H1 (cell line): ENCODE results near the gene NAA10. TPM values are rescaled to one million over a fixed set of nuclear protein-coding genes. Genes with fewer than 3 reads are reported as not detected.

ENCODE experiments used
- JUN ChIP-seq: IDR thresholded peaks from 2 replicates; pipeline ENCODE4 v1.6.1; 2011; ENCODE audit warnings: low read depth, mild to moderate bottlenecking, improper control_type of control experiment, low read length
- polyA plus RNA-seq, 7 experiments: library from polyadenylated mRNA; depleted of rRNA in 3 of 7; stranded (reverse) in 5 of 7; unstranded in 2 of 7; fragments of >200 nt in 5 of 7; fragments of 200-250 nt in 2 of 7; gene quantifications; 1 replicate in 5 of 7; 2 replicates in 1 of 7; 4 replicates in 1 of 7; pipeline versions ENCODE4 v1.2.1 to v1.2.3, GENCODE V29; 2011 to 2013; ENCODE audit warnings: missing spikeins in 2 of 7, mixed read lengths in 2 of 7
- total RNA-seq: library from RNA; stranded (reverse); fragmentation: NEBNext Ultra II Directional; extraction: Animal tissue kit (Norgen Biotek cat#: 25700); gene quantifications from 2 replicates; pipeline ENCODE4 v1.2.1, GENCODE V29; 2021

NAA10 gene
- total and polyA plus RNA-seq, 2 of the 8 experiments (the other 6 are each of a cell fraction or from before 2014, with no cell fraction given): 80.4 to 98.8 TPM

GRCh38 chrX:153921511-153922446 is 13.1 kb downstream of the NAA10 start (continued):
- no peak for TF ChIP-seq JUN
- TF ChIP-seq, all 59 proteins: peak for 0
